IMR-90 (cell line): ENCODE measurements around the gene ACTN2. TPM values are rescaled to one million over a fixed set of nuclear protein-coding genes. Genes with fewer than 3 reads are reported as not detected.
"Not testable (repeated sequence)": the region's sequence is repeated elsewhere in the genome, so short reads cannot be mapped to it uniquely, and the experiment has no call there.

ENCODE experiments used
- ATAC-seq: fragments of 200-7000 bp; cut with Tn5 transposase; 2 replicates; pipeline ENCODE4 v1.9.1; 2020; ENCODE audit warnings: low read depth, mild to moderate bottlenecking, moderate library complexity
- BruUV-seq: library from RNA; stranded (reverse); fragments of 400-500 nt; replicated peaks from 2 replicates; lab custom pipeline; 2021; lab: Mats Ljungman, UMichigan
- CTCF ChIA-PET: fragments of 300-600 bp; formaldehyde crosslinking; extraction: SDS; loops from one replicate; lab custom pipeline; 2021; ENCODE audit warnings: antibody characterized with exemption; lab: Yijun Ruan, JAX
- POLR2A ChIA-PET: fragments of 300-600 bp; sonication (Branson Sonifier 250); formaldehyde crosslinking; loops from one replicate; lab custom pipeline; 2022; ENCODE audit warnings: antibody characterized with exemption; ENCODE audit not compliant: unreplicated experiment; lab: Charles Lee
- DNase-seq: peaks from one replicate; pipeline ENCODE4 v3.0.0; 2013
- H2AFZ ChIP-seq: replicated peaks from 2 replicates; pipeline ENCODE3; 2013; ENCODE audit warnings: low read length, mild to moderate bottlenecking; ENCODE audit not compliant: poor library complexity
- H2AK5ac ChIP-seq: 2 replicates; pipeline ENCODE4 v1.6.1; 2013; ENCODE audit warnings: low read depth, low read length, inconsistent platforms
- H2AK9ac ChIP-seq: replicated peaks from 2 replicates; pipeline ENCODE3; 2013; ENCODE audit warnings: mild to moderate bottlenecking, low read depth, low read length, moderate library complexity; ENCODE audit not compliant: poor library complexity
- H2BK120ac ChIP-seq: 2 replicates; pipeline ENCODE4 v1.6.1; 2013; ENCODE audit warnings: low read depth, low read length, inconsistent platforms
- H2BK15ac ChIP-seq: 3 replicates; pipeline ENCODE4 v1.6.1; 2013; ENCODE audit warnings: low read depth, low read length, inconsistent platforms
- H2BK20ac ChIP-seq: 2 replicates; pipeline ENCODE4 v1.6.1; 2013; ENCODE audit warnings: low read depth, mild to moderate bottlenecking, inconsistent platforms, low read length, moderate library complexity
- H2BK5ac ChIP-seq: 2 replicates; pipeline ENCODE4 v1.6.1; 2013; ENCODE audit warnings: mild to moderate bottlenecking, low read depth, low read length, inconsistent platforms; ENCODE audit not compliant: poor library complexity, severe bottlenecking
- H3K14ac ChIP-seq: replicated peaks from 2 replicates; pipeline ENCODE4 v1.6.1; 2013; ENCODE audit warnings: low read depth, low read length, inconsistent platforms
- H3K18ac ChIP-seq: 2 replicates; pipeline ENCODE4 v1.6.1; 2013; ENCODE audit warnings: low read depth, low read length, control low read depth
- H3K23ac ChIP-seq: 2 replicates; pipeline ENCODE4 v1.6.1; 2013; ENCODE audit warnings: low read depth, low read length, inconsistent platforms
- H3K27ac ChIP-seq: 2 replicates; pipeline ENCODE4 v1.5.1; 2013; ENCODE audit warnings: mild to moderate bottlenecking, control low read depth, low read length; ENCODE audit not compliant: insufficient read depth
- H3K27me3 ChIP-seq: 2 replicates; pipeline ENCODE4 v1.6.1; 2013; ENCODE audit warnings: low read length; ENCODE audit not compliant: control insufficient read depth, insufficient read depth
- H3K36me3 ChIP-seq: 2 replicates; pipeline ENCODE4 v1.6.1; 2013; ENCODE audit warnings: low read length, mixed read lengths; ENCODE audit not compliant: control insufficient read depth, insufficient read depth
- H3K4ac ChIP-seq: 2 replicates; pipeline ENCODE4 v1.6.1; 2013; ENCODE audit warnings: low read depth, low read length, inconsistent platforms
- H3K4me1 ChIP-seq: 2 replicates; pipeline ENCODE4 v1.6.1; 2013; ENCODE audit warnings: low read length, mixed read lengths; ENCODE audit not compliant: control insufficient read depth, insufficient read depth
- H3K4me2 ChIP-seq: 2 replicates; pipeline ENCODE4 v1.6.1; 2013; ENCODE audit warnings: low read depth, mild to moderate bottlenecking, control low read depth, low read length, moderate library complexity
- H3K4me3 ChIP-seq: 2 replicates; pipeline ENCODE4 v1.5.1; 2013; ENCODE audit warnings: low read depth, mild to moderate bottlenecking, control low read depth, low read length, moderate library complexity; ENCODE audit not compliant: insufficient read depth
- H3K56ac ChIP-seq: 2 replicates; pipeline ENCODE4 v1.6.1; 2013; ENCODE audit warnings: low read length, inconsistent platforms; ENCODE audit not compliant: insufficient read depth; ENCODE audit errors: extremely low read depth
- H3K79me1 ChIP-seq, 2 experiments: 2 replicates each; pipeline ENCODE4 v1.6.1; 2013; ENCODE audit warnings: low read length in 2 of 2, inconsistent platforms in 1 of 2, low read depth in 1 of 2
- H3K9ac ChIP-seq: 2 replicates; pipeline ENCODE4 v1.6.1; 2013; ENCODE audit warnings: low read depth, low read length, control low read depth
- H3K9me1 ChIP-seq: 2 replicates; pipeline ENCODE4 v1.6.1; 2013; ENCODE audit warnings: low read length, inconsistent platforms; ENCODE audit not compliant: insufficient read depth
- H3K9me3 ChIP-seq: 2 replicates; pipeline ENCODE4 v1.6.1; 2013; ENCODE audit warnings: low read length; ENCODE audit not compliant: control insufficient read depth, insufficient read depth
- H4K20me1 ChIP-seq: 2 replicates; pipeline ENCODE4 v1.6.1; 2013; ENCODE audit warnings: low read length, inconsistent platforms; ENCODE audit not compliant: insufficient read depth
- H4K5ac ChIP-seq: 2 replicates; pipeline ENCODE4 v1.6.1; 2013; ENCODE audit warnings: mild to moderate bottlenecking, low read depth, low read length, control low read depth
- H4K8ac ChIP-seq, 2 experiments: 2 replicates each; pipeline ENCODE4 v1.6.1; 2013; ENCODE audit warnings: low read depth in 2 of 2, low read length in 2 of 2, control low read depth in 1 of 2, inconsistent platforms in 1 of 2
- H4K91ac ChIP-seq: 2 replicates; pipeline ENCODE4 v1.6.1; 2013; ENCODE audit warnings: low read depth, low read length, inconsistent platforms; ENCODE audit not compliant: insufficient read depth
- BHLHE40 ChIP-seq: fragments of 150-350 bp; IDR thresholded peaks from 2 replicates; pipeline ENCODE4 v1.6.1; 2016; ENCODE audit warnings: mild to moderate bottlenecking, low read depth, low read length
- WGBS, 2 experiments: methylation state at CpG; one replicate each; pipeline versions ENCODE4 v1.1.5 to v1.1.7; 2013; ENCODE audit warnings: missing lambda C conversion rate in 2 of 2; ENCODE audit not compliant: insufficient read length in 1 of 2; ENCODE audit errors: extremely low coverage in 2 of 2; 5-methylcytosine and 5-hydroxymethylcytosine counted together
- dilution Hi-C: fragments of 300-500 bp; cut with HindIII; formaldehyde crosslinking; loops from one replicate; pipeline ENCODE4 v1.14.3; 2018; ENCODE audit warnings: low sequenced_read_pairs; ENCODE audit not compliant: unreplicated experiment
- in situ Hi-C: fragments of 300-500 bp; cut with MboI; formaldehyde crosslinking; loops from 3 replicates; pipeline ENCODE4 v1.14.3; 2019; ENCODE audit warnings: low sequenced_read_pairs, inconsistent platforms, mixed read lengths
- intact Hi-C: fragments of 100-400 bp; cut with micrococcal nuclease; formaldehyde crosslinking; loops from 2 replicates; pipeline ENCODE4 v1.10.0; 2022
- polyA plus RNA-seq, 3 experiments: library from polyadenylated mRNA; depleted of rRNA; stranded (reverse); fragments of >200 nt; gene quantifications; 2 replicates each; pipeline ENCODE4 v1.2.3, GENCODE V29; 2012; ENCODE audit warnings: low replicate concordance in 1 of 3
- total RNA-seq: library from RNA; depleted of rRNA; stranded (reverse); fragments of >200 nt; gene quantifications from 2 replicates; pipeline ENCODE4 v1.2.3, GENCODE V29; 2012
- TF ChIP-seq, protein P1 (sequence below): fragments of 150-350 bp; IDR thresholded peaks from 2 replicates; pipeline ENCODE4 v1.6.1; 2017; ENCODE audit warnings: mild to moderate bottlenecking, antibody characterized with exemption, low read length, low read depth

The ACTN2 gene
- total and polyA plus RNA-seq, 2 of the 4 experiments (the other 2 are of a cell fraction), result under 0.01 TPM; not detected in 1

DNA sequence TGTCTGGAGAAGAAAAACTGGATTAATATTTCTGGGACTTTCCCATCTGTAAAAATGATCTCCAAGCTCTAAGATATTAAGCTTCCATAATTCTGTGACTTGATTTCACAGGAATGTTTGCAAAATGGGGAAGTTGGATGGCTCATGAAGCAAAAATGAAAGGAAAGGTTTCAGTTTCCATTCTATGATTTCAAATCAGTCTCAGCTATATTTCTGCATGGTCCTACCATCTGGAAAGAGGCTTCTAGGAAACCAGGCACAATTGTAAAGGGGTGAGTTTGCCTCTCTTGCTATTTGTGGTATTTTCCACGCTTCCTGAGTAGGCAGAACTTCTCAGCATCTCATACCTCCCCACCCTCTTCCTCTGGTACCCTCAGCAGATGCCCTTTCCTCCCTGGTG is 22.4 kb upstream of the ACTN2 start:
- no CpG with 5 or more reads among the region's 1 CpG for WGBS, 2 experiments
- CTCF ChIA-PET, result no interaction called here
- dilution Hi-C loops, result no loop called here

DNA sequence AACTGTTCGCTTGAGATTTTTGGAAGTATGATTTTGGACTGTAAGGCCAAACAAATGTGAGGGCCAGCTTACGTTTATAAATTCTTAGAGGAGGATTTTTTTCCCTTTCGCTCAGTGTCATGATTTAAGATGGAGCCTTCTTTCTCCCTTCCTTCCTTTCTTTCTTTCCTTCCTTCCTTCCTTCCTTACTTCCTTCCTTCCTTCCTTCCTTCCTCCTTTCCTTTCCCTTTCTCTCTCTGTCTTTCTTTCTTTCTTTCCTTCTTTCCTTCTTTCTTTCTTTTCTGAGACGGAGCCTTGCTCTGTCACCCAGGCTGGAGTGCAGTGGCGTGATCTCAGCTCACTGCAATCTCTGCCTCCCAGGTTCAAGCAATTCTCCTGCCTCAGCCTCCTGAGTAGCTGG is 17.4 kb upstream of the ACTN2 start:
- H3K79me1 ChIP-seq, H3K36me3 ChIP-seq, H3K14ac ChIP-seq, H4K91ac ChIP-seq, H3K4me3 ChIP-seq, H3K9ac ChIP-seq, H4K5ac ChIP-seq, CTCF ChIA-PET, H3K27ac ChIP-seq, H2BK5ac ChIP-seq, H3K9me1 ChIP-seq, H3K27me3 ChIP-seq, H2BK20ac ChIP-seq, H2AK5ac ChIP-seq, H2AFZ ChIP-seq, H2BK120ac ChIP-seq, intact Hi-C loops, H3K9me3 ChIP-seq, H3K4ac ChIP-seq, H4K20me1 ChIP-seq, H3K4me1 ChIP-seq, BruUV-seq, H3K23ac ChIP-seq, H3K56ac ChIP-seq, ATAC-seq, dilution Hi-C loops, H2AK9ac ChIP-seq, DNase-seq, H2BK15ac ChIP-seq, H4K8ac ChIP-seq, H3K4me2 ChIP-seq, in situ Hi-C loops, H3K18ac ChIP-seq, POLR2A ChIA-PET: not testable (repeated sequence)
- WGBS, 2 experiments, result 80% methylated on average over 1 of the region's 5 CpGs; no CpG with 5 or more reads in 1 of the 2 experiments

More for the DNA sequence above, 22.4 kb upstream of the ACTN2 start:
- BruUV-seq, result no TSS peak
- Histone ChIP-seq H2AFZ (no peak overlapping the region), H2BK15ac (no peak overlapping the region), H3K79me1 (no peaks in the 10 kb centered on the region), H3K18ac (no peak overlapping the region), H4K5ac (no peak overlapping the region), H3K14ac (no peak overlapping the region), H4K8ac (no peak overlapping the region), H2BK120ac (no peak overlapping the region), H3K9me3 (no peaks in the 10 kb centered on the region), H3K36me3 (no peaks in the 10 kb centered on the region), H3K4me2 (no peak overlapping the region), H2BK20ac (no peak overlapping the region), H3K4ac (no peak overlapping the region), H2BK5ac (no peak overlapping the region), H3K23ac (no peak overlapping the region), H3K9ac (no peak overlapping the region), H2AK9ac (no peak overlapping the region), H3K27me3 (no peaks in the 10 kb centered on the region), H4K20me1 (no peaks in the 10 kb centered on the region), H3K4me3 (no peak overlapping the region), H2AK5ac (no peak overlapping the region), H3K27ac (no peak overlapping the region), H3K9me1 (no peaks in the 10 kb centered on the region), H3K4me1 (no peaks in the 10 kb centered on the region), H3K56ac (no peak overlapping the region), H4K91ac (no peak overlapping the region)
- DNase-seq (peak; percentile 19), ATAC-seq (peak; percentile 53)
- POLR2A ChIA-PET, result no interaction called here
- TF ChIP-seq BHLHE40, result no peak
- TF ChIP-seq, protein P1, sequence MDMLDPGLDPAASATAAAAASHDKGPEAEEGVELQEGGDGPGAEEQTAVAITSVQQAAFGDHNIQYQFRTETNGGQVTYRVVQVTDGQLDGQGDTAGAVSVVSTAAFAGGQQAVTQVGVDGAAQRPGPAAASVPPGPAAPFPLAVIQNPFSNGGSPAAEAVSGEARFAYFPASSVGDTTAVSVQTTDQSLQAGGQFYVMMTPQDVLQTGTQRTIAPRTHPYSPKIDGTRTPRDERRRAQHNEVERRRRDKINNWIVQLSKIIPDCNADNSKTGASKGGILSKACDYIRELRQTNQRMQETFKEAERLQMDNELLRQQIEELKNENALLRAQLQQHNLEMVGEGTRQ, result no peak
- intact Hi-C loops, result no loop called here
- in situ Hi-C loops, result no loop called here
